Transverse colon (tissue), 4 donors: ENCODE measurements around the gene PIAS1.

Experiments
- CTCF ChIP-seq, 5 experiments: fragments of 200-600 bp in 3 of 5; fragments of 450-650 bp in 2 of 5; sonication (generic) in 3 of 5; IDR thresholded peaks; 1 replicate in 2 of 5; 2 replicates in 3 of 5; pipeline ENCODE4 v1.5.1; 2016 to 2017; ENCODE audit warnings: antibody characterized with exemption in 5 of 5, inconsistent platforms in 3 of 5, mild to moderate bottlenecking in 2 of 5, moderate library complexity in 1 of 5
- EP300 ChIP-seq: sonication (generic); formaldehyde crosslinking; IDR thresholded peaks from one replicate; pipeline ENCODE4 v1.6.1; 2017; ENCODE audit warnings: antibody characterized with exemption, low read depth
- POLR2A ChIP-seq: fragments of 450-650 bp; IDR thresholded peaks from one replicate; pipeline ENCODE4 v1.6.1; 2016; ENCODE audit warnings: antibody characterized with exemption, mild to moderate bottlenecking, moderate library complexity
- POLR2AphosphoS5 ChIP-seq, 3 donors: sonication (generic); formaldehyde crosslinking; IDR thresholded peaks; one replicate each; pipeline ENCODE4 v1.6.1; 2016; ENCODE audit warnings: antibody characterized with exemption in 3 of 3

DNA sequence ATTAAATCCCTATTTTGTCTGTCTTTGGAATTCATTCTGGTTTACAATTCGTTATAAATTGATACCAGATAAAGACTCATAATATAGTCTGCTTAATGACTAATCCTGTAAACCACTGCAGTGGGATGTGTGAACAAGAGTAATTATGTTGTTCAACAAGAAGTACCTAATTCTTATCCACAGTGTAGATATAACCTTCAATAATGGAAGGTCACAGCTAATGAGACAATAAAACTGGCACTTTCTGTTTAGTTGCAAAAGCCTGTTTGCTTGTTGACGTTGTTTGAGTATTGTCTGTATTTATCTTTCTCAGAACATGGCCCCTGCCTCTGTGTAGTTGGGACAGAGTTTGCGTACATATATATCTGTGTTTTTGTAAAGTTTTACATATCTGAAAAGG is 26.7 kb downstream of the PIAS1 start:
- TF ChIP-seq POLR2AphosphoS5 (IDR thresholded peaks at IDR 0.05) (no peak), POLR2A (no peak), CTCF (IDR thresholded peaks at IDR 0.05) (no peak), EP300 (no peak)
